SK-N-SH (cell line): ENCODE data around the gene SOD3. TPM values are rescaled to one million over a fixed set of nuclear protein-coding genes. Genes with fewer than 3 reads are reported as not detected.
A peak's percentile ranks its signal among the peaks of the same experiment; 100 is the strongest.

Experiments used
- CTCF ChIA-PET: fragments of 300-600, 350-600 bp; formaldehyde crosslinking; extraction: SDS; loops from one replicate; lab custom pipeline; 2021; lab: Yijun Ruan, JAX
- POLR2A ChIA-PET: fragments of 350-600 bp; sonication (Branson Sonifier 250); formaldehyde crosslinking; extraction: SDS; loops from one replicate; lab custom pipeline; 2020; ENCODE audit warnings: antibody characterized with exemption, inconsistent platforms; lab: Yijun Ruan, JAX
- DNase-seq: peaks from one replicate; pipeline ENCODE4 v3.0.0; 2012
- H2AFZ ChIP-seq: fragments of 200-600 bp; sonication (generic); 2 replicates; pipeline ENCODE4 v1.8.1; 2016; ENCODE audit warnings: antibody characterized with exemption, mild to moderate bottlenecking, low read depth
- H3F3A ChIP-seq: fragments of 200-600 bp; sonication (generic); replicated peaks from 2 replicates; pipeline ENCODE3; 2016; ENCODE audit warnings: antibody characterized with exemption, mild to moderate bottlenecking; ENCODE audit not compliant: insufficient read depth
- H3K27ac ChIP-seq, 2 experiments: fragments of 200-500 bp in 1 of 2; fragments of 200-600 bp in 1 of 2; sonication (Bioruptor generic) in 1 of 2; sonication (generic), shearing (Covaris generic) in 1 of 2; 2 replicates each; pipeline versions ENCODE4 v1.5.1 to v1.6.1; 2014 to 2016; ENCODE audit warnings: low read depth in 2 of 2, inconsistent platforms in 1 of 2, low read length in 1 of 2, mild to moderate bottlenecking in 1 of 2, mixed read lengths in 1 of 2
- H3K27me3 ChIP-seq: fragments of 200-600 bp; sonication (generic), shearing (Covaris generic); 2 replicates; pipeline ENCODE4 v1.6.1; 2016; ENCODE audit warnings: mixed run types; ENCODE audit not compliant: insufficient read depth
- H3K36me3 ChIP-seq, 2 experiments: fragments of 200-500 bp in 1 of 2; fragments of 200-600 bp in 1 of 2; sonication (Bioruptor generic) in 1 of 2; sonication (generic) in 1 of 2; replicated peaks in 1 of 2; 2 replicates each; pipeline versions ENCODE3 to v1.5.1; 2014 to 2016; ENCODE audit warnings: low read length in 1 of 2, mild to moderate bottlenecking in 1 of 2; ENCODE audit not compliant: insufficient read depth in 2 of 2, control insufficient read depth in 1 of 2
- H3K4me1 ChIP-seq, 2 experiments: fragments of 200-500 bp in 1 of 2; fragments of 200-600 bp in 1 of 2; sonication (Bioruptor generic) in 1 of 2; sonication (generic), shearing (Covaris generic) in 1 of 2; 2 replicates each; pipeline versions ENCODE4 v1.5.1 to v1.6.1; 2014 to 2016; ENCODE audit warnings: low read depth in 1 of 2, low read length in 1 of 2, mixed run types in 1 of 2; ENCODE audit not compliant: insufficient read depth in 2 of 2, control insufficient read depth in 1 of 2
- H3K4me2 ChIP-seq: fragments of 200-600 bp; sonication (generic), shearing (Covaris generic); 2 replicates; pipeline ENCODE4 v1.6.1; 2017; ENCODE audit warnings: mixed run types
- H3K4me3 ChIP-seq, 2 experiments: fragments of 200-500 bp in 1 of 2; fragments of 200-600 bp in 1 of 2; sonication (Bioruptor generic) in 1 of 2; sonication (generic), shearing (Covaris generic) in 1 of 2; 2 replicates each; pipeline versions ENCODE4 v1.5.1 to v1.8.1; 2014 to 2016; ENCODE audit warnings: low read depth in 2 of 2, inconsistent platforms in 1 of 2, low read length in 1 of 2, mild to moderate bottlenecking in 1 of 2, mixed read lengths in 1 of 2, moderate library complexity in 1 of 2
- H3K79me2 ChIP-seq: fragments of 200-600 bp; sonication (generic); 2 replicates; pipeline ENCODE4 v1.8.1; 2017; ENCODE audit warnings: mild to moderate bottlenecking; ENCODE audit not compliant: insufficient read depth
- H3K9ac ChIP-seq: fragments of 200-600 bp; sonication (generic); 2 replicates; pipeline ENCODE4 v1.6.1; 2017; ENCODE audit warnings: mixed run types
- H3K9me2 ChIP-seq: fragments of 200-600 bp; sonication (generic); 2 replicates; pipeline ENCODE4 v1.6.1; 2017; ENCODE audit warnings: mixed run types
- H3K9me3 ChIP-seq: fragments of 200-600 bp; sonication (generic); 2 replicates; pipeline ENCODE4 v1.6.1; 2017; ENCODE audit warnings: mixed run types, mild to moderate bottlenecking, moderate library complexity
- H4K20me1 ChIP-seq: fragments of 200-600 bp; sonication (generic); 2 replicates; pipeline ENCODE4 v1.6.1; 2017; ENCODE audit warnings: mild to moderate bottlenecking, mixed run types; ENCODE audit not compliant: insufficient read depth
- CHD2 ChIP-seq: fragments of 150-350 bp; IDR thresholded peaks from 2 replicates; pipeline ENCODE4 v1.6.1; 2018; ENCODE audit warnings: low read length; ENCODE audit not compliant: partially characterized antibody
- EP300 ChIP-seq, 2 experiments: IDR thresholded peaks; 2 replicates each; pipeline versions ENCODE4 v1.4.0 to v1.6.1; 2012; ENCODE audit warnings: borderline replicate concordance in 1 of 2, low read depth in 1 of 2, low read length in 1 of 2
- EZH2phosphoT487 ChIP-seq: fragments of 200-600 bp; sonication (generic); IDR thresholded peaks from 2 replicates; pipeline ENCODE4 v1.6.1; 2017; ENCODE audit warnings: low read depth, mixed run types, mild to moderate bottlenecking, antibody characterized with exemption, moderate library complexity, borderline replicate concordance
- FOXJ3 ChIP-seq: sonication (generic); formaldehyde crosslinking; IDR thresholded peaks from 2 replicates; pipeline ENCODE4 v1.5.1; 2020; ENCODE audit warnings: mild to moderate bottlenecking, missing genetic modification reagents
- GABPA ChIP-seq: IDR thresholded peaks from 2 replicates; pipeline ENCODE4 v1.4.0; 2012; ENCODE audit warnings: low read depth, mild to moderate bottlenecking
- GATA2 ChIP-seq: sonication (generic); formaldehyde crosslinking; IDR thresholded peaks from 2 replicates; pipeline ENCODE4 v1.5.0; 2020; ENCODE audit warnings: mild to moderate bottlenecking, missing genetic modification reagents
- NRF1 ChIP-seq: IDR thresholded peaks from 2 replicates; pipeline ENCODE4 v1.6.1; 2012; ENCODE audit warnings: low read depth, mild to moderate bottlenecking, low read length
- POLR2AphosphoS5 ChIP-seq: IDR thresholded peaks from 2 replicates; pipeline ENCODE4 v1.6.1; 2012; ENCODE audit warnings: low read depth, low read length
- RFX5 ChIP-seq: IDR thresholded peaks from 2 replicates; pipeline ENCODE4 v1.6.1; 2012; ENCODE audit warnings: mild to moderate bottlenecking, improper control_type of control experiment, low read length
- TAF1 ChIP-seq: IDR thresholded peaks from 2 replicates; pipeline ENCODE4 v1.6.1; 2012; ENCODE audit warnings: low read depth, mild to moderate bottlenecking, low read length, moderate library complexity, borderline replicate concordance
- WGBS: methylation state at CpG from one replicate; pipeline ENCODE4 v1.1.6; 2017; ENCODE audit warnings: low lambda C conversion rate; 5-methylcytosine and 5-hydroxymethylcytosine counted together
- polyA plus RNA-seq, 3 experiments: library from polyadenylated mRNA; depleted of rRNA; stranded (reverse); fragments of >200 nt; gene quantifications; 2 replicates each; pipeline ENCODE4 v1.2.3, GENCODE V29; 2012
- TF ChIP-seq, protein P1 (sequence below): IDR thresholded peaks from 2 replicates; pipeline ENCODE4 v1.6.1; 2012; ENCODE audit warnings: mild to moderate bottlenecking, low read depth, low read length, moderate library complexity
- TF ChIP-seq, protein P2 (sequence below): IDR thresholded peaks from 2 replicates; pipeline ENCODE4 v1.4.0; 2012; ENCODE audit warnings: low read depth
- TF ChIP-seq, protein P3 (sequence below): fragments of 200-600 bp; sonication (generic); IDR thresholded peaks from 2 replicates; pipeline ENCODE4 v1.6.1; 2017; ENCODE audit warnings: antibody characterized with exemption, mild to moderate bottlenecking, moderate library complexity
- TF ChIP-seq, protein P4 (sequence below): IDR thresholded peaks from 2 replicates; pipeline ENCODE4; 2012

The SOD3 gene
- polyA plus RNA-seq, 1 of the 3 experiments (the other 2 are of a cell fraction): 21.6 TPM

DNA sequence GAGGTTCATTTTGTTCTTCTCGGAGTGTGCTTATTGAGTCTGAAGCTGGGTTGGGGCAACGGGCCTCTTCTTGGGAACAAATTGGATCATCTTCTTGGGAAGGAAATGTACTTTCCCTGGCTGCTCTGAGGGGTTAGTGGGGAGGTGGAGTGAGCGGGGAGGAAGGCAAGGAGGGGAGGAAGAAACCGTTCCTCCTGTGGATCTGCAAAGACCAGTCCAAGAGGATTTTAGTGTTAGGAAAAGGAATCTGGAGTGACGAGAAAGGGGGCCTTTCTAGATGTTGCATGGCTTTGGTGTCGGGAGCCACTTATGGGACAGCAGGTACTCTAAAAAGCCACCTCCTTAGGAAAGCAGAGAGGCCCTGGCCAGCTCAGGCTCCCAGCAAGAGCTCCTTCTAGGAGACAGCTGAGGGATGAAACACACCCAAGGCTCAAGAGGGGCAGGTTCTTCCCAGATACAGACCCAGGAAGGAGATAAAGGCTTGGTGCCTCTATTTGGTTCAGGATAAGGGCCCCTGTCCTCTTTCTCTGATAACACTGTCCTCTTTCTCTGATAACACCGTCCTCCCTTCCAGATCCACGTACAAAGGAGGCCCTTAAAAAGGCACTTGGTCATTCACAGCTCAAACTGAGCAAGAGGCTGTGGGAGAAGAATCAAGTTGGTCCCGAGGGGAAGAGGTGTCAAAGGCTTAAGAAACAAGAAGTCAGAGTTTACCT lies 451 bp downstream of the SOD3 start:
- no peaks in the 10 kb centered on the region for H3K27me3 ChIP-seq
- H3K4me2 ChIP-seq: peak overlapping the region; percentile 77
- 40% methylated on average over 9 of the region's 9 CpGs for WGBS
- no peaks in the 10 kb centered on the region for H4K20me1 ChIP-seq
- POLR2A ChIA-PET: no interaction called here
- peak overlapping the region; percentile 30 to 46; a peak in 3 of 4 replicates for H3K4me3 ChIP-seq
- H3K27ac ChIP-seq: peak overlapping the region; percentile 6 to 72; a peak in 3 of 4 replicates
- CTCF ChIA-PET: interaction anchor here (0.6 kb wide), 1 partner anchor 12 kb away, joined by 3 read pairs; no protein-coding TSS in a partner anchor
- H2AFZ ChIP-seq: peak overlapping the region; percentile 82
- no peaks in the 10 kb centered on the region for H3K9me2 ChIP-seq
- H3K4me1 ChIP-seq: peaks cover 2 to 11% of the 10 kb centered on the region in 2 experiments; a peak in 2 of 4 replicates
- TF ChIP-seq EP300 (IDR thresholded peaks at IDR 0.05; ENCODE audit: borderline replicate concordance in 1 of 2, low read depth in 1 of 2, low read length in 1 of 2) (no peak), FOXJ3 (CRISPR knock-in tag) (no peak), TAF1 (no peak), POLR2AphosphoS5 (no peak), GATA2 (CRISPR knock-in tag) (no peak), CHD2 (no peak), NRF1 (no peak), EZH2phosphoT487 (no peak), RFX5 (no peak), GABPA (no peak)
- TF ChIP-seq, protein P1, sequence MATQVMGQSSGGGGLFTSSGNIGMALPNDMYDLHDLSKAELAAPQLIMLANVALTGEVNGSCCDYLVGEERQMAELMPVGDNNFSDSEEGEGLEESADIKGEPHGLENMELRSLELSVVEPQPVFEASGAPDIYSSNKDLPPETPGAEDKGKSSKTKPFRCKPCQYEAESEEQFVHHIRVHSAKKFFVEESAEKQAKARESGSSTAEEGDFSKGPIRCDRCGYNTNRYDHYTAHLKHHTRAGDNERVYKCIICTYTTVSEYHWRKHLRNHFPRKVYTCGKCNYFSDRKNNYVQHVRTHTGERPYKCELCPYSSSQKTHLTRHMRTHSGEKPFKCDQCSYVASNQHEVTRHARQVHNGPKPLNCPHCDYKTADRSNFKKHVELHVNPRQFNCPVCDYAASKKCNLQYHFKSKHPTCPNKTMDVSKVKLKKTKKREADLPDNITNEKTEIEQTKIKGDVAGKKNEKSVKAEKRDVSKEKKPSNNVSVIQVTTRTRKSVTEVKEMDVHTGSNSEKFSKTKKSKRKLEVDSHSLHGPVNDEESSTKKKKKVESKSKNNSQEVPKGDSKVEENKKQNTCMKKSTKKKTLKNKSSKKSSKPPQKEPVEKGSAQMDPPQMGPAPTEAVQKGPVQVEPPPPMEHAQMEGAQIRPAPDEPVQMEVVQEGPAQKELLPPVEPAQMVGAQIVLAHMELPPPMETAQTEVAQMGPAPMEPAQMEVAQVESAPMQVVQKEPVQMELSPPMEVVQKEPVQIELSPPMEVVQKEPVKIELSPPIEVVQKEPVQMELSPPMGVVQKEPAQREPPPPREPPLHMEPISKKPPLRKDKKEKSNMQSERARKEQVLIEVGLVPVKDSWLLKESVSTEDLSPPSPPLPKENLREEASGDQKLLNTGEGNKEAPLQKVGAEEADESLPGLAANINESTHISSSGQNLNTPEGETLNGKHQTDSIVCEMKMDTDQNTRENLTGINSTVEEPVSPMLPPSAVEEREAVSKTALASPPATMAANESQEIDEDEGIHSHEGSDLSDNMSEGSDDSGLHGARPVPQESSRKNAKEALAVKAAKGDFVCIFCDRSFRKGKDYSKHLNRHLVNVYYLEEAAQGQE: no peak
- TF ChIP-seq, protein P2, sequence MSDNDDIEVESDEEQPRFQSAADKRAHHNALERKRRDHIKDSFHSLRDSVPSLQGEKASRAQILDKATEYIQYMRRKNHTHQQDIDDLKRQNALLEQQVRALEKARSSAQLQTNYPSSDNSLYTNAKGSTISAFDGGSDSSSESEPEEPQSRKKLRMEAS: no peak
- TF ChIP-seq, protein P3, sequence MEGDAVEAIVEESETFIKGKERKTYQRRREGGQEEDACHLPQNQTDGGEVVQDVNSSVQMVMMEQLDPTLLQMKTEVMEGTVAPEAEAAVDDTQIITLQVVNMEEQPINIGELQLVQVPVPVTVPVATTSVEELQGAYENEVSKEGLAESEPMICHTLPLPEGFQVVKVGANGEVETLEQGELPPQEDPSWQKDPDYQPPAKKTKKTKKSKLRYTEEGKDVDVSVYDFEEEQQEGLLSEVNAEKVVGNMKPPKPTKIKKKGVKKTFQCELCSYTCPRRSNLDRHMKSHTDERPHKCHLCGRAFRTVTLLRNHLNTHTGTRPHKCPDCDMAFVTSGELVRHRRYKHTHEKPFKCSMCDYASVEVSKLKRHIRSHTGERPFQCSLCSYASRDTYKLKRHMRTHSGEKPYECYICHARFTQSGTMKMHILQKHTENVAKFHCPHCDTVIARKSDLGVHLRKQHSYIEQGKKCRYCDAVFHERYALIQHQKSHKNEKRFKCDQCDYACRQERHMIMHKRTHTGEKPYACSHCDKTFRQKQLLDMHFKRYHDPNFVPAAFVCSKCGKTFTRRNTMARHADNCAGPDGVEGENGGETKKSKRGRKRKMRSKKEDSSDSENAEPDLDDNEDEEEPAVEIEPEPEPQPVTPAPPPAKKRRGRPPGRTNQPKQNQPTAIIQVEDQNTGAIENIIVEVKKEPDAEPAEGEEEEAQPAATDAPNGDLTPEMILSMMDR: no peak
- TF ChIP-seq, protein P4, sequence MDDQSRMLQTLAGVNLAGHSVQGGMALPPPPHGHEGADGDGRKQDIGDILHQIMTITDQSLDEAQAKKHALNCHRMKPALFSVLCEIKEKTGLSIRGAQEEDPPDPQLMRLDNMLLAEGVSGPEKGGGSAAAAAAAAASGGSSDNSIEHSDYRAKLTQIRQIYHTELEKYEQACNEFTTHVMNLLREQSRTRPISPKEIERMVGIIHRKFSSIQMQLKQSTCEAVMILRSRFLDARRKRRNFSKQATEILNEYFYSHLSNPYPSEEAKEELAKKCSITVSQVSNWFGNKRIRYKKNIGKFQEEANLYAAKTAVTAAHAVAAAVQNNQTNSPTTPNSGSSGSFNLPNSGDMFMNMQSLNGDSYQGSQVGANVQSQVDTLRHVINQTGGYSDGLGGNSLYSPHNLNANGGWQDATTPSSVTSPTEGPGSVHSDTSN: no peak
- peaks cover 15% of the 10 kb centered on the region for H3F3A ChIP-seq
- H3K9me3 ChIP-seq: no peaks in the 10 kb centered on the region
- H3K9ac ChIP-seq: peak overlapping the region; percentile 45; the same call in 1 of the 2 replicates
- no peaks in the 10 kb centered on the region for H3K79me2 ChIP-seq
- H3K36me3 ChIP-seq: no peaks in the 10 kb centered on the region
- DNase-seq: no peak
